CD1c-positive myeloid dendritic cell (primary cell): ENCODE results near the gene IL1RAPL1.
"Not testable (repeated sequence)": the region's sequence is repeated elsewhere in the genome, so short reads cannot be mapped to it uniquely, and the experiment has no call there.

Source experiments
- DNase-seq: peaks from one replicate; pipeline ENCODE4 v3.0.0-alpha.2; 2016; ENCODE audit errors: extremely low spot score

The IL1RAPL1 gene

DNA sequence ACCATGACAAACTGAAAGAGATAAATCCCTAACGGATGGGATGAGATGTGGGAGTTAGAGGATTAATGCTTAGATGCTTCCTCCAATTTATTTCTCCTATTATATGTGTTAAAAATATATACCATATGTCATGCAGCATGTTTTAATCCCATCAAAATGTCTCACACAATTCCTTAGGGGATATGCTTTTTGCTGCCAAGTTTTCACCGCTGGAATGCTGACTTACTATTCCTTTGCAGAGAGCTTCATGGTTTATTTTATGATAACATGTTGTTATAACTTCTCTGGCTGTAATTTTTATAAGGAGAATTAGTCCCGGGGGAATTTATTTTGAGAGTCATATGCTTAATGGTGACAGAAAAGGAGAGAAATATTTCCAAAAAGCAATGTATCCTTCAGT, 670.3 kb downstream of the IL1RAPL1 start:
- no peak for DNase-seq

DNA sequence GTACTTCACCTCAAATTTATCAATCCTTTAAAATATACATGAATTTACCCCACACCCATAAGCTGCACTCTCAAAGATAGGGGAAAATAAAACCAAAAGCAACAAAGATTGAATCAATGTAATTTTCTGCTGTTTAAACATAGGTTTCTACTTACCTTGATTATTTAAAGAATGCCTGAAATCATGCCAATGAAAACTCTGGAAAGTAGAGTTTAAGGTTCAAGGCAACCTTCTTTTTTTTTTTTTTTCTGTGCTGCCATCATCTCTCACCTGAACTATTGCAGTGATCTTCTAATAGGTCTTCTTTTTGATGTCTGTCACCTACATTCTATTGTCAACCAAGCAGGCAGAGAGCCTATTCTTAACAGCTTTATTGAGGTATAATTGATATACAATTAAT, 682.1 kb downstream of the IL1RAPL1 start:
- no peak for DNase-seq

DNA sequence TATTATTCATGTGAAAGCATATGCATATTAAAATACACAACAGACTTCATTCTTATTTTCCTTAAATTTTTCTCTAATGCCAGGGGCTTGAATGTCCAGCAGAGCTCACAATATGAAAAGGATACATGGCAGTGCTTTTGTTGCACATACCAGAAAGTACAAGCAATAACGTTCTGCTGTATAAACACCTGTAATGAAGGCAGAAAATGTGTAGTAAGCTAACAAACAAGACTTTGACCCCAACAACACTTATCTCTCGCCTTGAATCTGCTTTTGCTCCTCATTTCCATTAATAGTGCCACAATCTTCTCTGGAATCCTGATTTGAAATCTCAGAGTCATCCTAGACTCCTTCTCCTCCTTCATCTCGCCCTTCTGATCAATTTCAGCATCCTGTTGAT, 687.3 kb downstream of the IL1RAPL1 start:
- DNase-seq: no peak

DNA sequence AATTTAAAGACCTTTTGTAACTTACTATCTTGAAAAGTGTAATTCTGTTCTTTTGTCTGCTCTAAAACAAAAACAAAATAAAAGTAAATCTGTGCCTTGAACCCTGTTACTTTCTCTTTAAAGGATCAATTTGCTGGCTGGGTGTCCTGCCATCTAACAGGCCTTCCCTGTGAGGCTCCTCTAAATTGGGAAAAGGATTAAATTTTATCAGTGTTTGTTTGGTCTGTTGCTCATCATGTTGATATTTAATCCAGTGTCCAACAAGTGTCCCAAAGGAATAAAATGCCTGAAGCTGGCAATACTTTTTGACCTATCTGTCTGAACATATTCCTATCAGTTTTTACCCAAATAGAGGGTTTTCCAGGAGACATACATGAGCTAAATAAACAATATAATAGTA, 688.7 kb downstream of the IL1RAPL1 start:
- DNase-seq: no peak

DNA sequence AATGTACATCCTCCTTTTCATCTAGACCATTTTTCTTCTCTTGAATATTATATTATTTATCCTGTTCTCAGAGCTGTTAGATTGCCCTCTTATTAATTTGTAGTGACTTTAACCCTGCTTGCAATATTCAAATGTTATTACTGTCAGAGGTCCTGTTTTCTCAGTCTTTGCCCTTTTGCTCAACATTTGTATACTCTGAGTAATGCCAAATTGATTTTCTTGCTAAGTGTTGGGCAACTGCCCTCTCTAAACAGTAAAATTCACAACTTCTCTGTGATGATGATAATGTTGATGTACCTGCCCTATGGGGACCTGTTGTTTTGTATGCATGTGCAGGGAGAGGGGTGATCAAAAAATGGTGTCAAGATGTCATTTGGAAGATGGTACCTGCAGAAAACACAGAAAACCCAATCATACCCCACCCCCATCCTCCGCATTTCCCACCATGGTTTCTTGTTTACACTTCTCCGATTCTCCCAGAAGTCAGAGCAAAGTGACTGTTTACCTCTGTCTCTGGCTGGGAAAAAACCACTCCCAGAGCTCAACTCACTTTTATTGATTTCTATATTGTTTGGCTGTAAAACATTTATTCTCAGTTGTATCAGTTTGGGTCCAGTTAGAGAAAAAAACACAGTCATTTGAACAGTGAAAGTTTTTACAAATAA, 694.0 kb downstream of the IL1RAPL1 start:
- no peak for DNase-seq

DNA sequence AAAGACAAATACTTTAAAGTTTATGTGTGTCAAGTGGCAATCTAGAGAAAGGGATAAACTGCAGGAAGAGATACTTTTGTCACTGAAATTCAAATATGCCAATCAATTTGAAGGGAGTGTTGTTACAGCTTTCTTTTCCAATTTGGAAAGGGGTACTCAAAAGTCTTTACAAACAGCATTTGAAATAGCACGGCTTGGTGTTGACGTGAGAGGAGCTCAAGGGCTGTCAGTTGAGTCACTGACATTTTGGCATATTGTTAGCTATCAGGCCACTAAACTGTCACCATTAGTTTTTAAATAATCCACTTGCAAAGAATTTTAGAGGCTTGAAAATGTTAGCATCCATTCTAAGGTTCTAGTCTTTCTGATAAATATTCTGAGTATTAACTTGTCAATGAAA, 698.4 kb downstream of the IL1RAPL1 start:
- DNase-seq: no peak

DNA sequence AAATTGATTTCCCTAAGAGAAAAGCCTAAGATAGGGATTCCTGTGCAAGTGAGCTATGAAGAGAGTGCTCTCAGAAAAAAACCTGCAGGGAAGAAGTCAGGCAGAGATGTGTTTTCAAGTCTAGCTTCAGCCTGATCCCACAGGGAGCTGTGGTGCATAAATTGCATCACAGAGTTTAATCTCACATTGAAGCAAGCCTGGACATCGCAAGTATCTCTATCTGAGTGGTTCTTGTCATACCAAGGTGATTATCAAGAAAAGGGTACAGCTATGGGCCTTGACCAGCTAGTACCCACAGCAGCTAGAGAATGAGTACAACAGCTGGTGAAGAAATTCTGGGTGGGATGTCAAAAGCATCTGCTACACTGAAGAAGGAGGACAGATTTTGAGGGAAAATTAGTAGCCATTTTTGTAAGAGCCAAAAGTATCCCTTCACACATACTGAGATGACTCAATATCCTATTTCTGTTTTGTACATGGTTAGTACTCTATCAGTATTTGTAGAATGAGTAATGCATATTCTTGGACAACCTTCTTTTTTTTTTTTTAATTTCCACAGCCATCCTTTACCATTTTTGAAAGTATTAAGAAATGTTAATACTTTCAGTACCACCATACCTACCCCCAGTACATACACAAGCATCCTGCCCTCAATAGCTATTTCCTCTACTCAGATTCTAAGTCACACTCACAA, 708.9 kb downstream of the IL1RAPL1 start:
- no peak for DNase-seq

DNA sequence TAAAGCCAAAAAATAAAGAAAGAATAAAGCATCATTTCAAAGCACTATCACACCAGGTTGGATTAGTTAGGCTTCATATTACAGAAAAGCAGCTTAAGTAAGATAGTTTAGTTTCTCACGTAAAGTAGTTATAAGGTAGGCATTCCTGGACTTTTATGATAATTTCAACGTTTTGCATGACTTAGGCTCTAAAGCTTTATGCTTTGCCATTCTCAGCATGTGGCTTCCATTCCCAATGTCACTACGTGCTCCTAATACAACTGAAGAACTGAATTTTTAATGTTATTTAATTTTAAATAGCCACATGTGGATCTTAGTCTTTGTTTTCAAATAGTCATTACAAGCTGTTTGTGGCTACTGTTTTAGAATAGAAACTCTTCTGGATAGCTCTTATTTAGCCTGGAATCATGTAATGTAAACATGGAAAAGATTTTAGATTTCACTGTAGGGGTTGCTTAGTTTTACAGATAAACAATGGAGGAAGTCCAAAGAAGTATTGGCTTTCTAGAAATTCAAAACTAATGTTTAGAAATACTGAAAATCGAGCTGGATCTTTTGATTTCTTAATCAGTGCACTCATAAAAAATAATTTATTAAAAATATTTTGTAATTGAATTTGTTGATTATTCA, 710.0 kb downstream of the IL1RAPL1 start:
- DNase-seq: no peak

DNA sequence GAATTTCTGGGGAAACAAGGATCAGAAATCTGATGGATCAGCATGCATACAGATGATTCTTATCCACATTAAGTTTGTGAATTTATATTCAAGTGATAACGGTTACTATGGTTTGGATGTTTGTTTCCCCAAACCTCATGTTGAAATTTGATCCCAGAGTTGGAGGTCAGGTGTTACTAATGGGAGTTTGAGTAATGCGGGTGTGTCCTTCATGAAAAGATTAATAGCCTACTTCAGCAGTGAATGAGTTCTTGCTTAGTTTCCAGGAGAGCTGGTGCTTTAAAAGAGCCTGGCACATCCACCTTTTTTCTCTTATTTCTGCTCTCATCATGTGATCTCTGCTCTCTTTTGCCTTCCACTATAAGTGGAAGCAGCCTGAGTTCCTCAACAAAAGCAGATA, 712.4 kb downstream of the IL1RAPL1 start:
- DNase-seq: no peak

DNA sequence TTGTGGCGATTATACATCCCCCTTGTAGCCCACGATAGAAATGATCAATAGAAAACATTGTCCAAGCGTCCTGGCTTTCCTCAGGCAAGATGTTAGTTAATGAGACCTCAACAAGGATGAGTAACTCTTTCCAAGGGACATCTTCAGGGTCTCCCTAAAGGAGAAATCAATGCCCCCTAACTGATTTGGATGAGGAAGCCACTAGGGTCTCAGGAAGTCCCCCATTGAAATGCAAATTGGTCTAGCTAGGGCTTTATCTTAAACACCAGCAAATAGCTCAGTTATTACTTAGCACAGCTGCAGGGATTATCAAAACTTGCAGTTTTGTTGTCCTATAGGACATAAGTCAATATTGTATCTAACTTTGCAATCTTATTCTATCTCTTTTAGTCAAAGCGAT, 721.5 kb downstream of the IL1RAPL1 start:
- DNase-seq: no peak

DNA sequence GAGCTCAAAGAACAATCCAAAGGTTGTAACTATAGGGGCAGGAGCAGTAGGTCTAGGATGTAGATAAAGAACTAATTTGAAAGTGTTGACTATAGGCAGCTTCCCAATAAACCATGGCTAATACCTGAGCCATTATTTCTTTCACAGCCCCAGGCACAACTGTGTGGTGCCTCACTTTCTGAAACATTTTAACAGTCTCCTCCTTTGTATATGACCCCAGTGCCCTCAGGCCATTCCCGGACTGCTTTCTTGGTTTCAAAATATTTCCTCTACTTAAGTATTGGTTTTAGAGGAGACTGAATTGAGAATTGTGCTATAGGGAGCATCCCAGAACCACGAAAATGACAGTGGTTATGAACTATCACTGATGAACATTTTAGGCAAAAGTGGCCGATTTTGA, 728.7 kb downstream of the IL1RAPL1 start:
- no peak for DNase-seq

DNA sequence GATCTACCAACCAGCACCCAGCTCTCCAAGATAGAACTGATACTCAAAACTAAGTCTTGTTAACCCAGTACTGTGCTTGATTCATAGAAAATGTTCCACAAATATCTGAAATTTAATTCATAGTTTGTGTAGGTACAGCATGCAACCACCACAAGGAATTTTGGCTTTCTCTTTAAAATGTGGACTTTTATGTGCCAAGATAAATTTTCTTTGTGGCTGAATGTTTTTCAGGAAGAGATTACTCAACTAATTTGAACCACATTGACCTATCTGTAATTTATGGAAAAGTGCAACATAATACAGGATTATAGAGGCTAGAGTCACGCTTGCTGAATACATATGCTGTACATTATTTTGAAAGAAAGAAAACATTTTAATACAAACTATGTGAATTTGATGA, 730.8 kb downstream of the IL1RAPL1 start:
- DNase-seq: no peak

DNA sequence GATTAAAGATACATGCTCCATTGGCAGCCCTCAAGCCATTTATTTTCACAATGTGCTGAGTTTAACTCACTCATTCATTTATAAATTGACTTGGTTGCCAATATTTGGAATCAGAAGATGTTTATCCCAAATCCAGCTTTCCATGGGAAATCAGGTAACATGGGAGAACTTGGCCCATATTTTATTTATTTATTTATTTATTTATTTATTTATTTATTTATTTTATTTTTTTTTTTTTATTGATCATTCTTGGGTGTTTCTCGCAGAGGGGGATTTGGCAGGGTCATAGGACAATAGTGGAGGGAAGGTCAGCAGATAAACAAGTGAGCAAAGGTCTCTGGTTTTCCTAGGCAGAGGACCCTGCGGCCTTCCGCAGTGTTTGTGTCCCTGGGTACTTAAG, 745.2 kb downstream of the IL1RAPL1 start:
- not testable (repeated sequence) for DNase-seq

DNA sequence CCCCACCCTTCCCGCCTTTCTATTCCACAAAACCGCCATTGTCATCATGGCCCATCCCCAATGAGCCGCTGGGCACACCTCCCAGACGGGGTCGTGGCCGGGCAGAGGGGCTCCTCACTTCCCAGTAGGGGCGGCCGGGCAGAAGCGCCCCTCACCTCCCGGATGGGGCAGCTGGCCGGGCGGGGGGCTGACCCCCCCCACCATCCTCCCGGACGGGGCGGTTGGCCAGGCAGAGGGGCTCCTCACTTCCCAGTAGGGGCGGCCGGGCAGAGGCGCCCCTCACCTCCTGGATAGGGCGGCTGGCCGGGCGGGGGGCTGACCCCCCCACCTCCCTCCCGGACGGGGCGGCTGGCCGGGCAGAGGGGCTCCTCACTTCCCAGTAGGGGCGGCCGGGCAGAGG, 745.8 kb downstream of the IL1RAPL1 start:
- not testable (repeated sequence) for DNase-seq

DNA sequence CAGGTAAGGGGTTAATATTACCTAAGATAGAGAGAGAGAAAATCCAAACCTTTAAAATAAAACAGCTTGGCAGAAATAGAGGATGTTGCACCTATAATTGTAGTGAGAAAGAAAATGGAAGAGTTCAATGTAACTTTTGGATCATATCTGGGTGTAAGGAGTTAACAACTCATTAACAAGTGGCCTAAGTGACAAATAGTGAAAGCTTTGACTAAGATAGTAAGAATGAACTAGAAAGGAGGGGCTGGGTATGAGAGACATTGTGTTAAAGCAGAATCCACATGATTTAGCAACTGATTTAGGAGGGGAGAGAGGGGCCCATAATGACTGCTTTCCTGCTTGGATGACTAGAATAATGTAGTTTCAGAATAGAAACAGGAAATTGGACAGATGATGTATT, 761.0 kb downstream of the IL1RAPL1 start:
- no peak for DNase-seq

DNA sequence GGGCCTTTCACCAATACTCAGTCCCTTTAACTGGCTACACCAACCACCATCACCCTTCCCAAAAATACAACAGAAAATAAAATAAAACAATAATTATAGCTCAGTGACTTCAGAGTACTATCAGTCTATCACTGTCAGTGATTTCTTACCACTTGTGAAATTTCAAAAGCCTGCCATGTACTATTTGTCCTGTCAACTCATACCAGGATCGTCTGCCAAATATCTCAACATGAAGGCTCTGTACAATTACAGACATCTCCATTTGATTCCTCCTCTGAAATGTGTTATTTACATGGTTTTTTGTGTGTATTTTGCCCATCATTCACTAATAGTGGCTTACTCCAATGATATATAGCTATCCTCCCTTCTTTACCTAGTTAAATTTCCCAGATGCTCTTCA, 772.0 kb downstream of the IL1RAPL1 start:
- DNase-seq: no peak

DNA sequence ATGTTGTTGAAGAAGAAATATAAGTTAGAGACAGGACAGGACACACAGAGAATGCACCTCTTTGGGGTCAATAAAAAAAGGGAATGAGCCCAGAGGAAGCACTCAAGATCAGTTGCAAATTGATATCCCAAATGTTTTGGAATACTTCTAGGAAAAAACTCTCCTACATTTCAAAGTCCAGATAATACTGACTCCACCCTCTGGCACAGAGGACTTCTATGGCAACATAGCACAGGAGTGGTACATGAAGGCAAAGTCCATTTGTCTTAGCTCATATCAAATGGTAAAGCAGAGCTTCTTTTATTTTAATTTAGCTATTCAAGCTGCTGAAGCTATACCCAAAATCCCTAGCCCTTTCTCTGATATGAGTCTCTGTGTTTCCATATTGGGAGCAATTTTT, 787.5 kb downstream of the IL1RAPL1 start:
- DNase-seq: not testable (repeated sequence)

DNA sequence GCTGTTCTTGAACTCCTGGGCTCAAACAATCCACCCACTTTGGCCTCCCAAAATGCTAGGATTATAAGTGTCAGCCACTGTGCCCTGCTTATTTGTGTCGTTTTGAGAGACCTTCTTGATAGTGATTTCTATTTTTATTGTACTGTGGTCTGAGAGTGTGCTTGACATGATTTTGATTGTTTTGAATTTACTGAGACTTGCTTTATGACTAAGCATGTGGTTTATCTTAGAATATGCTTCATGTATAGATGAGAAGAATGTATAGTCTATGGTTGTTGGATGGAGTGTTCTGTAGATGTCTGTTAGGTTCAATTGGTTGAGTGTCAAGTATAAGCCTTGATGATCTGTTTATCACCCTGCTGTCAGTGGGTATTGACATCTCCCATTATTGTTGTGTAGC, 789.3 kb downstream of the IL1RAPL1 start:
- DNase-seq: no peak

DNA sequence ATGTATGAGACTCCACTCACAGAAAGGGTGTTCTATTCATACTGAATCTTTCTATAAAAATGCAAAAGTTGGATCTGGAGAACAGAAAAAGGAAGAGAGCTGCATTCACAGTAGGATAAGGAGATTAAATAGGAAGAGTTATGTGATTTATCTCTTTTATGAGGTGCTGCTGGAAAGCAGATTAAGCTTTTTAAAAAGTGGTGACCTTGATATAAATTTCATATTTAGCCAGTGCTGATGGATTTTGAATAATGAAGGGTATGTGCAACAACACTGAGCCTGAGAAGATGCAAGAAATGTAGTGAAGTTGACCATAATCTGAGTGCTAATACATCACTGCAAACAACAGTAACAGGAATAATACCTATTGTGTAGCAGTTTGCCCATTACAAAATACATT, 795.6 kb downstream of the IL1RAPL1 start:
- no peak for DNase-seq

DNA sequence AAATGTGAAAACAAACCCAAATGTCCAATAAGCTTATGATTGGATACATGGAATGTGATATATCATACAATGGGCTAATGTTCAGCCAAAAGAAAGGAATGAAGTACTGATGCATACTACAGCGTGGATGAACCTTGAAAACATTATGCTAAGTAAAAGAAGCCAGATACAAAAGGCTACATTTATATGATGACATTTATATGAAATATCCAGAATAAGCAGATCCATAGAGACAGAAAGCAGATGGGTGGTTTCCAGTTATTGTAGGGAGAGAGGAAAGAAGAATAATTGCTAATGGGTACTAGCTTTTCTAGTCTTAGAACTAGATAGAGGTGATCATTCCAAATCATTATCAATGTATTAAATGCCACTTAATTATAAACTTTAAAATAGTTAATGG, 801.3 kb downstream of the IL1RAPL1 start:
- no peak for DNase-seq

DNA sequence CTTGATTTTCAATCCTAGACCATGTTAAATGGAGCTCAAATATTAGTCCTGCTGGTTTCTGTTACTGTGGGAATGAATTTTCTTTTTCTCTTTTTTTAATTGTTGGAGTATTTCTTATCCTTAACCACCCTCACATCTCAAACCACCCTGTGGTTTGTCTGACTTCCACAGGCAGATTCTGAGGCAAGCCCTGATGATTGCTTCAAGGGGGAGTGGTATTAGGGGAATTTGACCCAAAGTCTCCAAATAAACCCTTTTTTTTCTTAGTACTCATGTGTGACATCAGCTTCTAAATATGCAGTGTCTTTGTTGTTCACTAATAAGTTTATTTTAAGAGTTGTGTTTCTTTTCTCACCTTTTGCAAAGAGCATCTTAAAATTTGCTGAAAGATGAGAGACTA, 810.3 kb downstream of the IL1RAPL1 start:
- no peak for DNase-seq

DNA sequence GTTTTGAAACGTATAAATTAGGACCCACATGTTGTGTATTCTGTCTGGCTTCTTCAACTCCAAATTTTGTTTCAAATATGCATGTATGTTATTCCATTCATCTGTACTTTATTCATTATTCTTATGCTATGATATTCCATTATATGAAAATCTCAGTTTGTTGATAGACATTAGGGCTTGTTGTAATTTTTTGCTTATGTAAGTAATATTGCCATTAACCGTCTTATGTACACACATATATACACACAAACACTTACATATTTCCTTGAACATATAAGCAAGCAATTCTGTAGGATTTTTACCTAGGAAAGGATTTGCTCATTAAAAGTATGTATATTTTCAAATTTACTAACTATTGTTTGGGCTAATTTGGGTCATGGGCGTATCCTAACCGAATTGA, 820.1 kb downstream of the IL1RAPL1 start:
- no peak for DNase-seq

DNA sequence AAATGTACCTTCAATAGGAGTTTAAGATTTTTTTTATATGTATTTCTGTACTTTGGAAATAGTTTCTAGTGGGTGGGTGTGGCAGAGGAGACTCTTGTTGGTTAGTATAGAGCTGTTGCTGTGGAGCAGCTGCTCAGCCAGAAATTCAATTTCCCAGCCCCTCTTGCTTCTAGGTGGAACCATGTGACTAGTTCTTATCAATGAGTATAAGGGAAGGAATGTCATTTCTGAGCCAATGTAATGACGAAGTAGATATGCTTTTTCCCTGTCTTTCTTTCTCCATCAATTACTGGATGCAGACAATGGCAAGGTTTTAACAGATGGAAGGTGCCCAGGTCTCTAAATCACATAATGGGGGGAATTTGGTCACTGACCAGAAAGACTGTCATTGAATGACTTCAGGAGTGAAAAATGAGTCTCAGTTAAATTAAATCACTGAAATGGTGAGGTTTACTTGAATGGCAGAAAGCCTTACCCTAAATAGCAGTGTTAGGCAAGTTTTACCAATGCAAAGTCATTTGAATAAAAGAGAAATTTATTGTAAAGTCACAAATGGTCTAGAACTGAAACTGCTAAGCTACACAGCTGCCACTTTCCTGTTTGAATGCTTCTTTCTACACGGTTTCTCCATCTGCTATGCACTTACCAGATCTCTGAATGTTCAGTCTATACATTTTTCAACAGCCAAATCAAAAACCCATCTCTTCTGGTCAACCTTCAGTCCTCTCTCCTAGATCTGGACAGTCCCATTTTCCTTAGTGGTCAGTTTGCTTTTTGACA, 832.7 kb downstream of the IL1RAPL1 start:
- no peak for DNase-seq
